DOHH2 (cell line): ENCODE measurements around the gene TPP1.

ENCODE experiments used
- CTCF ChIP-seq: fragments of 200-600 bp; sonication (generic); IDR thresholded peaks from one replicate; pipeline ENCODE4 v1.5.1; 2014; ENCODE audit warnings: antibody characterized with exemption, mild to moderate bottlenecking, low read depth, low read length; ENCODE audit not compliant: poor library complexity, severe bottlenecking
- EZH2phosphoT487 ChIP-seq: fragments of 200-600 bp; sonication (generic); IDR thresholded peaks from 2 replicates; pipeline ENCODE4 v1.6.1; 2017; ENCODE audit warnings: borderline replicate concordance, mild to moderate bottlenecking, antibody characterized with exemption, low read length, moderate library complexity, mixed read lengths

GRCh38 chr11:6619004-6619745 is at the start of gene TPP1:
- TF ChIP-seq CTCF (no peak), EZH2phosphoT487 (no peak)
